ENCODE measurements around the gene PTPRF.
"Not testable (repeated sequence)": the region's sequence is repeated elsewhere in the genome, so short reads cannot be mapped to it uniquely, and the experiment has no call there.

The PTPRF gene

GRCh38 chr1:43639976-43640794, 109.5 kb downstream of the PTPRF start:
- no peak for DNase-seq

DNA sequence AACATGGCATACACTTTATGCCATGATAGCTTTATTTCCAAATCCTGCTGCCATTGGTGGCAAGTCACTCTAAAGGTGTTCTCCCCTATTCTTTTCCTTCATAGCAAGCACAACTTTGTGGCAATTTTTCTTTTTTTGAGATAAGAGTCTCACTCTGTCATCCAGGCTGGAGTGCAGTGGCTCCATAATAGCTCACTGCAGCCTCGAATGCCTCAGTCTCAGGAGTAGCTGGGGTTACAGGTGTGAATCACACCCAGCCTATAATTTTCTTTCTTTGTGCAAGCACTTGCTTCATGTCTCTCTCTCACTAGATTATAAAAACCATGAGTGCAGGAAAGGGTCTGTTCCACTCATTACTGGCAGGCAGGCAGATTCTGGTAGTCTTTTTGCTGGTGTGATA, 113.9 kb downstream of the PTPRF start:
- DNase-seq, result no peak

DNA sequence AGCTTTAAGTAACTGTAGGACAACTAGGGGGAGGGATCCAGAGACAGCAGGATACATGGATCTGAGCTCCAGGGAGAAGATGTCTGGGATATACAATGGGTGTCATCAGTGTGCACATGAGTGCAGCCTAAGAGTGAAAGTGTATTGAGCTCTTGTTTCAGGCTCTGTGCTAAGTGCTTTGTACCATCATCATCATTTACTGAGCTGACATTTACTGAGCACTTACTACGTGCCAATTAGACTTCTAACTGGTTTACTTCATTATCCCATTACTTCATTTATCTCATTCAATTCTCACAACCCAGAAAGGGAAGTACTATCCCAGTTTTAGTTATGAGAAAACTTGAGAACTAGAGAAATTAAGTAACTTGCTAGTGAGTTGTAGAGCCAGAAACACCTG, 114.8 kb downstream of the PTPRF start:
- no peak for DNase-seq

DNA sequence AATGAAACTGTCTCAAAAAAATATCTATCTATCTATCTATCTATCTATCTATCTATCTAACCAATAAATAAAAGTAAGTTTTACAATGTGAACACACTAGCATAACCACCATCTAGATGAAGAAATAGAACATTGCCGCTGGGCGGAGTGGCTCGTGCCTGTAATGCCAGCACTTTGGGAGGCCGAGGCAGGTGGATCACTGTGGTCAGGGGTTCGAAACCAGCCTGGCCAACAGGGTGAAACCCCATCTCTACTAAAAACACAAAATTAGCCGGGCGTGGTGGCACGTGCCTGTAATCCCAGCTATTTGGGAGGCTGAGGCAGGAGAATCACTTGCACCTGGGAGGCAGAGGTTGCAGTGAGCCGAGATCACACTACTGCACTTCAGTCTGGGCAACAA, 116.6 kb downstream of the PTPRF start:
- not testable (repeated sequence) for DNase-seq

DNA sequence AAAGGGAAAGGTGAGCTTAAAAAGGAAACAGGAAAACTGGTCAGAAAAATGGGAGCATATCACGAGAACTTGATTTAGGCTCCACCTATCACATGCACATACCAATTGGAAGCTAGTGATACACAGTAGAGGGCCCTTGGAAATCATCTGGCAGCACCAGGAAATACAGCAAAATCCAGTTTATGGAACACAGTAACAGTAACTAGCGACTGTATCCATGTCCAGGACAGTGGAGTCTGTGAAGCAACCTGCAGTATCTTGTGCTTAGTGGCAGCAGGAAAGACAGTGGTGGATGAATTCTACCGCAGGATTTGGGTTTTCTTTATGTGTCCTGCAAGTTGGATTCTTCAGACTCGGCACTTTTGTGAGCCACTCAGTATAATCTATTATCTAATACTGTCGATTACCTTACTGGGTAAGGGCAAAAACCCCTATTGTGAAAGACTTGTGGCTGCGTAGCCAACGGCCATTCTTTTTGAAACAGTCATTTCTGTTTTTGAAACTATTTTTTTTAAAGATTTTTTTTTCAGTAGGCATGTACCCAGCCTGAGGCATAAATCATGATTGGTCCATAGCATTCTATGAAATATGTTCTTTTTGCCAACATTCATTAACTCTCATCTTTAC, 117.7 kb downstream of the PTPRF start:
- DNase-seq, result no peak

DNA sequence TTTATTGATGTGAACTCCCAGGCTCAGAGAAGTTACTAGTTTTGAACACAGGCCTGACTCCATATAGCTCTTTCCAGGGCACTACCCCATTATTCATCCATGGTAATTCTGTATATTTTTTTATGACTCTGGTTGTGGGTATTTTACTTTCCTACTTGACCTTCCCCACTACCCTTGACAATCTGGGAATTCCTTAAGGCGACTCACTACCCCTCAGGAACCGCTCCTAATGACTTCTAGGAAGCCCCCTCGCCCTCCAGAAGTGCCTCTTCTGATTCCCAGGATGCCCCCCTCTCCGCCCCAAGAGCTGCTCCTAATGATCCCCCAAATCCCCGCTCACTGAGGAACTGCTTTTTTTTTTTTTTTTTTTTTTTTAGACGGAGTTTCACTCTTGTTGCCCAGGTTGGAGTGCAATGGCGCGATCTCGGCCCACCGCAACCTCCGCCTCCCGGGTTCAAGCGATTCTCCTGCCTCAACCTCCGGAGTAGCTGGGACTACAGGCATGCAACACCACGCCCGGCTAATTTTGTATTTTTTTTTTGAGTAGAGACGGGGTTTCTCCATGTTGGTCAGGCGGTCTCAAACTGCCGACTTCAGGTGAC, 118.3 kb downstream of the PTPRF start:
- no peak for DNase-seq

DNA sequence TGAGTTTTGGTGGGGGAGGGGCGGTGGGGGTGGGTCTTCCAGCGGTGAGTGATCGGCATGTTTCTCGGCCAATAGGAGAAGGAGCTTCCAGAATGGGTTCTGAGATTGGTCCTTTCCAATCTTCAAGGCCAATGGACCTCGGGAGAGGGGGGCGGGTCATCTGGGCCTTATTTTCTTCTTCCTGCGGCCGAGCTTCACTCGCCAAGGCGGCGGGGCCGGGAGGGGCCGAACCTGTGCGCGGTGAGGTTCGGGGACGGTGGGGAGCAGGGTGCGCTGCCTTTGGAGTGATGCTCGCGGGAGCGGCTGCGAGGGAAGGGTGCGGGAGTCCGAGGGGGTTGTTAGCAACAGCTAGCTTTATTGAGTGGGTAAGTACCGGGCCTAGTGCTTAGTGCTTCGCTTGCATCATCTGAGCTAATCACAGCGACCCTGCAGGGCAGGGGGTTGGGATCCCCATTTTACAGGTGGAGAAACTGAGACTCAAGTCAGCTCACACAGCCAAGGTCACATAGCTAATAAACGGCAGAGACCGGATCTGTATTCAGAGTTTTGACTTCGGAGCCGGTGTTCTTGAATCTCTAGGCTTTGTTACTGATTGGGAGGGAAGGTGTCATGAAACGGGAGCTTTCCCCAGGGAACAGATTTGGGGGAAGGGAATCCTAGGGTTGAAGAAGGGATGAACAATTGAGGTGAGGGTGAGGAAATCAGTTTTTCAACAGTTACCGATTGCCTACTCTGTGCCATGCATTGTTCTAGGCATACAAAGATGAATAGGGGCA, 119.8 kb downstream of the PTPRF start:
- DNase-seq, result peak; percentile 94

GRCh38 chr1:43651188-43651587, 120.5 kb downstream of the PTPRF start:
- DNase-seq, result no peak

GRCh38 chr1:43651902-43652301, 121.2 kb downstream of the PTPRF start:
- DNase-seq, result no peak

DNA sequence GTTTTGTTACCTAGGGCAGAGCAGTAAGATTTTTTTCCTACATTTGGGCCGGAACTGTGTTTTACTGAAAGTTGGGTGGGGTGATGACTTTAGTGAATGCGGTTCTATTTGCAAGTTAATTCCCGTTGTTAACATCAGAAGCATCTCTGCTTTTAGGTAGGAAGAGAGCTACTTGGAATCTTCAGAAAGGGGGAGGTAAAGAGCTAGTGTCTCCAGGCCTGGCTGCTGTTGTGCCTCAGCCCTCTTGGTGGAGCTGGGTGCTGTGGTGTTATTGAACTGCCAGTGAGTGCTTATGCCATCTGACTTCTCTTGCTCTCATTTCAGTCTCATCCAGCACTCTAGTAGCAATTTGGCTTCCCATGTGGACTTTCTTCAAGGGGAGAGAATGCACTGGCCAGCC, 122.7 kb downstream of the PTPRF start:
- no peak for DNase-seq

DNA sequence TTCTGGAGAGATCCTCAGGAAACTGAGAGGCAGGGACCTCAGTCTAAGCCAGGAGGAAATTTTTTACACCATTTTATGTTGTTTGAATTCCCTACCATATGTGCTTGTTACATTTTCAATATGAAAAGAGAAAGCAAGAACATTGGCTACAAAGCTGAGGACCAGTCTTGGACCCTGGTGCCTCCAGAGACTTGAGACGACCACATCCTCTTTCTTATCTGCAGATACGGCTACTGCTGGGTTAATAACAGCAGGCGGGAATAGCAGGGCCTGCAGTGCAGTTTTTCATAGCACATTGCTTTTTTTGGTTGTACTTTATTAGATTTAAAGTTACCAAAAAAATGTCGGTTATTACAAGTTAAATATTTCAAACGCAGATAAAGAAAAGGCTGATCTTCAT, 123.2 kb downstream of the PTPRF start:
- DNase-seq, result no peak

DNA sequence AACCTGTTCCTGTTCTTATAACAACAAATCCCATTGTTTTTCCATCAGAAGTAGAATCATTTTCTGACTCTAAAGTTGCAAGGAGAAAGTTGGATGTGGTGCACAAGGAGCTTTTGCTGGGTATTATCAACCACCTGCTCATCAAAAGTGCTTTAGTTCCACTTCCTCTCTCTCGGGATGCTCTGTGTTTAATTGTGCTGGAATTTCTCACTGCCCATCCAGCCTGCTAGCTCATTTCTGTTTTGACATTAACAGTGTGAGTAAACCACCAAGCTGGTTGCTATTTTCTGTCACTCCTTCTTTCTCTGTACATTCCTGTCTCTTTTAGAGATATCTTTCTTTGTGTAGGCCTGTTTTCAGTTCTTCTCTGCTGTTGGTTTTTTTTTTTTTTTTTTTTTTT, 125.3 kb downstream of the PTPRF start:
- DNase-seq, result no peak

DNA sequence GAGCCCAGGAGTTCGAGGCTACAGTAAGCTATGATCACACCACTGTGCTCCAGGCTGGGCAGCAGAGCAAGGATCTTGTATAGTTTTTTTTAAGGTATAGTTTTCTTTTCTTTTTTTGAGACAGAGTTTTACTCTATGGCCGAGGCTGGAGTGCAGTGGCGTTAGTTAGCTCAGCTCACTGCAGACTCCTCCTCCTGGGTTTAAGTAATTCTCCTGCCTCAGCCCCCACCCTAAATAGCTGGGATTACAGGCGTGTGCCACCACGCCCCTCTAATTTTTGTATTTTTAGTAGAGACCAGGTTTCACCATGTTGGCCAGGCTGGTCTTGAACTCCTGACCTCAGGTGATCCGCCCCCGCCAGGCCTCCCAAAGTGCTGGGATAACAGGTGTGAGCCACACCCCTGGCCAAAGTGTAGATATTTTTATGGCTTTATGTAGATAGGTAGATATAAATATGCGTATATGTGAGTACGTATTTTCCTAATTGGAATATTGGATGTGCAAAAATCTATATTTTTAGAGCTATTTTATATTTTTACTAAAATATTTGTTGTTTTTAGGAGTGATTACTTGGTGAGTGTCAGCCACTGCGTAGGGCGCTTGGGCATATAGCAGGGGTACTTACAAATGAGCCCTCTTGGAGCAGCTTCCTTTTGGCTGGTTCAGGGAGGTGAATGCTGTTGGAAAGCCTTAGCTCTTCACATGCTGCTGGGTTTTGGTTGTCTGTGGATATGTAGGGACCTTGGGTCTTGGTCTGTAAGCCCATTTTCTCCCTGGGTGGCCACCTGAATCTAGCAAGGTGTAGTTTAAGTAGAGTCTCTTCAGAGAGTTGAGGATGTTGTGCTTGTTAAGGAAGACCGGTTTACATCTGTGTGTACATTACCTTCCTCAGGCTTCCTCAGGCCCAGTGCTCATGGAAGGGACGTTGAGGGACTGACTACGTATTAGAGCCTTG, 128.8 kb downstream of the PTPRF start:
- no peak for DNase-seq

- no peak for DNase-seq
Measured at GRCh38 chr1:43660355-43660754, 129.7 kb downstream of the PTPRF start.

GRCh38 chr1:43664369-43664768, 133.7 kb downstream of the PTPRF start:
- DNase-seq, result no peak

DNA sequence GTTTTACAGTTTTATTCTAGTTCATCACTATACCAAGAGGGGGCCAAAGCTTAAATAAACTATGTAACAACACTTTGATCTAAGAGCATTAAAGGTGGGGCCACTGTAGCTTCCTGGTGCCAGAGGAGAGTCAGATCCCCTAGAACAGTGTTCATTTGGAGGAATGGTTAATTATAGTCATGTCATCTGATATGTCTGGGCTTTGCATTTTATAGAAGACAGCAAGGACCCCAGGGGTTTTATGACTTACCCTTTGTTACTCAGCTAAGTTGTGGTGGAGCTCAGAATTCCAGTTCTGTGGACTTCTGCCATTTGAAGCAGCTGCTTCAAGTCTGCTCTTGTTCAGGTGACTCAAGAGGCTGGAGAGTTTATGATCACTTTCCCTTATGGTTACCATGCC, 135.9 kb downstream of the PTPRF start:
- DNase-seq, result no peak

DNA sequence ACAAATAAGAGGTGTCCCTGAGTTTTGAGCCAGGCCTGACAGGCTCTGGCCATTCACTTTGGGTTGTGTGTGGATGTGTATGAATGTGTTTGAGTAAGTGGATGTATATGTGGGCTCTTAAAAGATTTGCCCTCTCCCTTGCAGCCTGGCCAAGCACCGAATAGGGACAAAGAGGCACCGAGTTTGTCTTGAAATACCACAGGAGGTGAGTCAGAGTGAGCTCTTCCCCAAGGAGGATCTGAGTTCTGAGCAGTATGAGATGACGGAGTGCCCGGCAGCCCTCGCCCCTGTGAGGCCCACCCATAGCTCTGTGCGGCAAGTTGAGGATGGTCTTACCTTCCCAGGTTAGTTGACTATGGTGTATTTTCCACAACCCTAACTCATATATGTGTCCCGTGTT, 138.3 kb downstream of the PTPRF start:
- DNase-seq, result no peak

- DNase-seq, result no peak
Measured at GRCh38 chr1:43669878-43670277, 139.2 kb downstream of the PTPRF start.

DNA sequence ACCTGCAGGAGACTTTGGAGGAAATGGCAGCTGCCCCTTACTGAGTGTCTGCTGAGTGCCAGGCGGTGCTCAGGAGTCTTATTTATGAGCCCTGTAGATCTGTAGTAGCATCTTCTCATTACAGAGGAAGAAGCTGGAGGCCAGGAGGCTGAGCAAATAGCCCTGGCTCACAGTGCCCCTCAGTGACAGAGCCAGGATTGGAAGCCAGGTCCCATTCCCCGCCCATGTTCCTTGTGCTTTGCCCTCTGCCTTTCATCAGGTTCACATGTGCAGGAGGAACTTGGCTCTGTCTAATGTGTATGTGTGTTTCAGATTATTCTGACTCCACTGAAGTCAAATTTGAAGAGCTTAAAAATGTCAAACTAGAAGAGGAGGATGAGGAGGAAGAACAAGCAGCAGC, 140.5 kb downstream of the PTPRF start:
- no peak for DNase-seq

GRCh38 chr1:43671626-43672330, 141.1 kb downstream of the PTPRF start:
- DNase-seq, result peak; percentile 71

GRCh38 chr1:43673261-43673660, 142.6 kb downstream of the PTPRF start:
- DNase-seq, result no peak

Data from kidney glomerular epithelial cell (primary cell).